ENCODE data around the gene CDH12. TPM values are rescaled to one million over a fixed set of nuclear protein-coding genes. Genes with fewer than 3 reads are reported as not detected.

CDH12 gene
- total RNA-seq, 6 experiments from 2014 or later = not detected

- no peak for TF ChIP-seq CTCF (IDR thresholded peaks at IDR 0.05)
- no peak for DNase-seq
- no peaks in the 10 kb centered on the region; the same call in 1 of the 2 replicates for H3K27me3 Mint-ChIP-seq (ENCODE audit: insufficient read depth)
- H3K36me3 Mint-ChIP-seq (ENCODE audit: low read depth) = peaks cover 3% of the 10 kb centered on the region; the same call in 1 of the 2 replicates
- H3K9me3 Mint-ChIP-seq = peaks cover 35% of the 10 kb centered on the region
- H3K4me1 Mint-ChIP-seq (ENCODE audit: low read depth) = no peaks in the 10 kb centered on the region
- no peak overlapping the region for H3K4me3 Mint-ChIP-seq
- H3K27ac Mint-ChIP-seq = no peak overlapping the region
These were observed 1078.9 kb downstream of the CDH12 start for GRCh38 chr5:21774281-21774680.

- Mint-ChIP-seq H3K27me3 (ENCODE audit: insufficient read depth) (no peaks in the 10 kb centered on the region; the same call in 1 of the 2 replicates), H3K36me3 (ENCODE audit: low read depth) (peaks cover 3% of the 10 kb centered on the region; the same call in 1 of the 2 replicates), H3K4me1 (ENCODE audit: low read depth) (no peaks in the 10 kb centered on the region), H3K9me3 (peaks cover 35% of the 10 kb centered on the region), H3K4me3 (no peak overlapping the region), H3K27ac (no peak overlapping the region)
- no peak for TF ChIP-seq CTCF (IDR thresholded peaks at IDR 0.05)
- DNase-seq = no peak
These were observed 1079.7 kb downstream of the CDH12 start for GRCh38 chr5:21773456-21773855.

GRCh38 chr5:21765406-21765805, 1087.7 kb downstream of the CDH12 start:
- H3K27ac Mint-ChIP-seq = no peak overlapping the region
- DNase-seq = no peak
- no peak overlapping the region for H3K4me3 Mint-ChIP-seq
- H3K9me3 Mint-ChIP-seq = peaks cover 4% of the 10 kb centered on the region
- no peaks in the 10 kb centered on the region for H3K27me3 Mint-ChIP-seq (ENCODE audit: insufficient read depth)
- H3K4me1 Mint-ChIP-seq (ENCODE audit: low read depth) = no peaks in the 10 kb centered on the region
- TF ChIP-seq CTCF (IDR thresholded peaks at IDR 0.05) = no peak
- H3K36me3 Mint-ChIP-seq (ENCODE audit: low read depth) = peaks cover 3% of the 10 kb centered on the region; the same call in 1 of the 2 replicates

- H3K36me3 Mint-ChIP-seq (ENCODE audit: low read depth) = no peaks in the 10 kb centered on the region; the same call in 1 of the 2 replicates
- peaks cover 26% of the 10 kb centered on the region for H3K9me3 Mint-ChIP-seq
- H3K27me3 Mint-ChIP-seq (ENCODE audit: insufficient read depth) = no peaks in the 10 kb centered on the region
- no peak for TF ChIP-seq CTCF (IDR thresholded peaks at IDR 0.05)
- no peaks in the 10 kb centered on the region for H3K4me1 Mint-ChIP-seq (ENCODE audit: low read depth)
- H3K27ac Mint-ChIP-seq = no peak overlapping the region
- no peak overlapping the region for H3K4me3 Mint-ChIP-seq
- DNase-seq = no peak
These were observed 1114.0 kb downstream of the CDH12 start for GRCh38 chr5:21739096-21739495.

- H3K27ac Mint-ChIP-seq = no peak overlapping the region
- DNase-seq = no peak
- H3K9me3 Mint-ChIP-seq = peaks cover 7% of the 10 kb centered on the region; the same call in 1 of the 2 replicates
- H3K4me3 Mint-ChIP-seq = no peak overlapping the region
- TF ChIP-seq CTCF (IDR thresholded peaks at IDR 0.05) = no peak
- no peaks in the 10 kb centered on the region for H3K27me3 Mint-ChIP-seq (ENCODE audit: insufficient read depth)
- H3K4me1 Mint-ChIP-seq (ENCODE audit: low read depth) = no peaks in the 10 kb centered on the region
- peaks cover 3% of the 10 kb centered on the region; the same call in 1 of the 2 replicates for H3K36me3 Mint-ChIP-seq (ENCODE audit: low read depth)
These were observed 1129.6 kb downstream of the CDH12 start for GRCh38 chr5:21723500-21723899.

Data from HFFc6 (cell line).